DLD1 (cell line): ENCODE results near the gene PRDX1.
"Not testable (repeated sequence)": the region's sequence is repeated elsewhere in the genome, so short reads cannot be mapped to it uniquely, and the experiment has no call there.

ENCODE experiments used
- in situ Hi-C: cut with HindIII; loops from 2 replicates; pipeline ENCODE4 v1.10.0; 2017; ENCODE audit warnings: low sequenced_read_pairs

Gene PRDX1

DNA sequence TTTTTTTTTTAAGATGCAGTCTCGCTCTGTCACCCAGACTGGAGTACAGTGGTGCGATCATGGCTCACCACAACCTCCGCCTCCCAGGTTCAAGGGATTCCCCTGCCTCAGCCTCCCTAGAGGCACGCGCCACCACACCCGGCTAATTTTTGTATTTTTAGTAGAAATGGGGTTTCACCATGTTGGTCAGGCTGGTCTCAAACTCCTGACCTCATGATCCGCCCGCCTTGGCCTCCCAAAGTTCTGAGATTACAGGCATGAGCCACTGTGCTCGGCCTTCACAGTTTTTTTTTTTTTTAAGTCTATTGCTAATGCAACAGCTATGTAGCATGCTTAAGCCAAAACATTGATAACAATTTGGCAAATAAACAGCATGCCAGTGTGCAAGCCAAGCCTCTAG is 54.3 kb downstream of the PRDX1 start:
- in situ Hi-C loops, result not testable (repeated sequence)

DNA sequence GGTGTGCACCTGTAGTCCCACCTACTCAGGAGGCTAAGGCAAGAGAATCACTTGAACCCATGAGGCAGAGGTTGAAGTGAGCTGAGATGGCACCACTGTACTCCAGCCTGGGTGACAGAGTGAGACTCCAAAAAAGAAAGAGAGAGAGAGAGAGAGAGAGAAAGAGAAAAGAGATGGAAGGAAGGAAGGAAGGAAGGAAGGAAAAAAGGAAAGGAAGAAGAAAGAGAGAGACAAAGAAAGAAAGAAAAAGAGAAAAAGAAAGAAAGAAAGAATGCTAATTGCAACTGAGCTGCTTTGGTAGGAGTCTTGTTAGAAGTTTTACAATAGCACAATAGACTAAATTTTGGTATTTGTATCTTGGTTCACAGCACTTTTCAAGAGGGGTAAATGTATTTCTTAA is 56.4 kb downstream of the PRDX1 start:
- in situ Hi-C loops, result no loop called here
